ENCODE data around the gene OR10G4. TPM values are rescaled to one million over a fixed set of nuclear protein-coding genes. Genes with fewer than 3 reads are reported as not detected.
"Not testable (repeated sequence)": the region's sequence is repeated elsewhere in the genome, so short reads cannot be mapped to it uniquely, and the experiment has no call there.

OR10G4 gene, protein sequence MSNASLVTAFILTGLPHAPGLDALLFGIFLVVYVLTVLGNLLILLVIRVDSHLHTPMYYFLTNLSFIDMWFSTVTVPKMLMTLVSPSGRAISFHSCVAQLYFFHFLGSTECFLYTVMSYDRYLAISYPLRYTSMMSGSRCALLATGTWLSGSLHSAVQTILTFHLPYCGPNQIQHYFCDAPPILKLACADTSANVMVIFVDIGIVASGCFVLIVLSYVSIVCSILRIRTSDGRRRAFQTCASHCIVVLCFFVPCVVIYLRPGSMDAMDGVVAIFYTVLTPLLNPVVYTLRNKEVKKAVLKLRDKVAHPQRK
- under 1 TPM in 1 of 4 donors, not detected in 3; 0.05 TPM for polyA plus RNA-seq (ENCODE audit: insufficient read length in 4 of 4)

DNA sequence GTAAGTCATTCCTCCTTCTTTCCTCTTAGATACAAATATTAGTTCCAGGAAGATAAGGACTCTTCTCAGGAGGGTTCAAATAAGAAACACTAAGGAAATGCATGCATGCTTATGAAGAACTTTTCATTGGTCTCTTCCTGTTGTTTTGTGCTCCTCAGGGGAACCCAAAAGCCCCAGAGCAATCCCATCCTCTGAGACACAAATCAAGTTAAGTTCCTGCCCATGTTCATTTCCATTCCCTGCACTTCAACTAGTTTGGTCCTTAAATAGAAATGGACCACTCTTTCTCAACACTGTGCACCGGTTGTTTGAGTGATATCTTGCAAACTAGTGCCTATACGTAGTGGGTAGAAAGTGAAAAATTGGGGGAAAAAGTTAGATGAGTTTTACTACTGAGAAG is at the start of gene OR10G4:
Gene OR10G4, plus strand, starts transcription at position 301 of the 400 bp plus-strand sequence. CDS start 2,578 bp downstream, outside the sequence.
- no peak for DNase-seq (ENCODE audit: low read depth in 4 of 4, low spot score in 2 of 4)

DNA sequence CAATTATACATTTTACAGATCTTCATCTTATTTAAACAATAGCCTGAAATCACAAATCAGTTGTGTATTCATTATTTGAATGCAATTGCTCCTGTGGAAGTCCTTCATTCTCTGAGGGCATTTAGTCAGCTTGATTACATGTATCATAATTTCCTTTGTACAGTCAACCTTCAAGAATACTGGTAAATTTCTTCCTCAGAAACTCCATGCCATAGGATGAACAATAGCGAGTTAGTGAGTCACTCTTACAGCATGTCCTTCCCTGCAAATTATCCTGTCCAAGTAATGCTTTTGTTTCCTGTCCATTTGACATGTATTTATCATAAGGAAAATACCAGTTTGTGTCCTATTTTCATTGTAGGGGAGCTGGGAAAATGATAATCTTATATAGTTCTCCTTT is 39.0 kb upstream of the OR10G4 start:
- no peak for DNase-seq (ENCODE audit: low read depth in 4 of 4, low spot score in 2 of 4)

DNA sequence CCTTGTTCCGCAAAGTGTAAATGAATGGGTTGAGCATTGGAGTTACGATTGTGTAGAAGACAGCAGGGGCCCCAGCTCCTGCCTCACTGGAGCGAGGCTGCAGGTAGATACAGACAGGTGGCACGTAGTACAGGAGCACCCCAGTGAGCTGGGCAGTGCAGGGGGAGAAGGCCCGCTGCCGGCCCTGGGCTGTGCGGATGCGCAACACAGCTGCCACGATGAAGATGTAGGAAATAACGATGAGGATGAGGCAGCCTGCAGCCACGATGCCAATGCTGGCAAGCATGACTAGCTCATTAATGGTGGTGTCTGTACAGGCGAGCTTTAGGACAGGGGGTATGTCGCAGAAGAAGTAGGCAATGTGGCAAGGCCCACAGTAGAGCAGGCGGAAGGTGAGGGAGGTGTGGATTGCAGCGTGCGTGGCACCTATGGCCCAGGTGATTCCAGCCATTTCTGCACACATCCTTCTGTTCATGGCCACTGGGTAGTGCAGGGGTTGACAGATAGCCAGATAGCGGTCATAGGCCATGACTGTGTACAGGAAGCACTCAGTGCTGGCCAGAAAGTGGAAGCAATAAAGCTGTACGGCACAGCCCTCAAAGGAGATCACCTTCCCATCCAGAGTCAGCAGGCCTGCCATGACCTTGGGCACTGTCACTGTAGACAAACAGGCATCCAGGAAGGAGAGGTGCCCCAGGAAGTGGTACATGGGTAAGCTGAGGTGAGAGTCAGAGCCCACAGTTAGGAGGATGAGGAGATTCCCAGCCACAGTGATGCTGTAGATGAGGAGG is 35.8 kb upstream of the OR10G4 start:
- DNase-seq (ENCODE audit: low read depth in 4 of 4, low spot score in 2 of 4): no peak

DNA sequence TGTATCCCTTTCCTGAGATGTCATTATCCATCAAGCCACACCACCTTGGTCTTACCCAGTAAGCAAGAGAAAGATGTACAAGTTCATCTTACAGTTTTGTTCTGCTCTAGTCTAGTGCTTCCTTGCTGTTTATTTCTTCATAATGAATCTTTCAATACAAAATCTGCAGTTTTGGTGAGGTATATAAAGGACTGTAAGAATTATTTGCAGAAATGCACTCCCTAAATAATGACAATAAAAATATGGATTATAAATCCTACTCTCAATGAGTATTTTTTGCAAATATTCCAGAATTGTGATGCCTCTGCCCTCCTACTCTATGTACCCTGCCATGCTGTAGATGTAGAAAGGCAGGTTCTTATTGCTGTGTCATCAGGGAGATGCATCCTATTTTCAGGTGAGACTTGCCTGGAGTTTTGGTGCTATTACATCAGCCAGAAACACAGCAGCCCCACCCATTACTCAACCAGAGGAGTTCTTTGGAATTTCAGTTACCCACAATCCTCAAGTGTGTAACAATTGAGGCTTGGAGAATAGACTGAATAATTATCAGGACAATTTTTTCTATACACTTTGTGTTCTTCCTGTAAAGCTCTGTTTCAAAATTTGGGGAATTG is 35.0 kb upstream of the OR10G4 start, which contains the start of gene OR10S1:
Gene OR10S1, minus strand, starts transcription at position 51 of the 617 bp plus-strand sequence. CDS start 117 bp downstream, outside the sequence.
- no peak for DNase-seq (ENCODE audit: low read depth in 4 of 4, low spot score in 2 of 4)

DNA sequence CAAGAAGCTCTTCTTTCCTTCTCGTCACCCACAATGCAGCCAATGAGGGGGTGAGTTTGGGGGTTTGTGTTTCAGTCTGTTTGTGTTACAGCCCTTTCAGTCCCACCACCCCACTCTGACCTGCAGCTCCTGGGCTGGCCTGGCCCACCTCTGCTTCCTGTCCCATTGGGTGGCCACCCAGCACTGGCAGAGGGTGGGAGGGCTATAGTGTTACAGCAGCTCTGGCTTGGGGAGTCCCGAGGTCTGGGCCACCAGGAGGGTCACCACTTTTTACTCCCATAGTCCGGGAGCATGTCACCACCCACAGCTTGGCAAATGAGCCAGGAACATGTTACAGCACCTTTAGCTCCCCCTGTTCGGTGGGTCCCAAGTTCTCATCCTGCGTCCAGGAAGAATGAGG is 33.5 kb upstream of the OR10G4 start:
- no peak for DNase-seq (ENCODE audit: low read depth in 4 of 4, low spot score in 2 of 4)

DNA sequence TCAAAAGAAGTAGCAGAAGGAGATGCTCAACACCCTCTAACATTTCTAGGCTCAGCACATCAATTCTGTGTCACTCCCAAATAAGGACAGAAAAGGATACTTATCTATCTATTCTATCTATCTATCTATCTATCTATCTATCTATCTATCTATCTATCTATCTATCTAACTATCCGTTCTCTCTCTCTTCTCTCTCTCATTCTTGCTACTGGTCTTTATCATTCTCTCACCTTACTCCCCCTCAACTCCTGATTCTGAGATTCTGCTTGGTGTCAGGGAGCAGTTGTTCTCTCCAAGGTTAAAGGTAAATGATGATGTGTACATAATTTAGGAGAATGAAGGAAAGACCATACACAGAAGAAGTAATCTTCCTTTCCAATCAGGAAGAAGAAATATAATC is 17.7 kb upstream of the OR10G4 start, which contains the start of gene OR10G6:
Gene OR10G6, minus strand, starts transcription at position 43 of the 400 bp plus-strand sequence. Its CDS starts 0 bp downstream, at position 43.
- no peak for DNase-seq (ENCODE audit: low read depth in 4 of 4, low spot score in 2 of 4)

DNA sequence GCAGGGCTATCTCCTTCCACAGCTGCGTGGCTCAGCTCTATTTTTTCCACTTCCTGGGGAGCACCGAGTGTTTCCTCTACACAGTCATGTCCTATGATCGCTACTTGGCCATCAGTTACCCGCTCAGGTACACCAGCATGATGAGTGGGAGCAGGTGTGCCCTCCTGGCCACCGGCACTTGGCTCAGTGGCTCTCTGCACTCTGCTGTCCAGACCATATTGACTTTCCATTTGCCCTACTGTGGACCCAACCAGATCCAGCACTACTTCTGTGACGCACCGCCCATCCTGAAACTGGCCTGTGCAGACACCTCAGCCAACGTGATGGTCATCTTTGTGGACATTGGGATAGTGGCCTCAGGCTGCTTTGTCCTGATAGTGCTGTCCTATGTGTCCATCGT is 3.0 kb downstream of the OR10G4 start:
- DNase-seq (ENCODE audit: low read depth in 4 of 4, low spot score in 2 of 4): not testable (repeated sequence)

DNA sequence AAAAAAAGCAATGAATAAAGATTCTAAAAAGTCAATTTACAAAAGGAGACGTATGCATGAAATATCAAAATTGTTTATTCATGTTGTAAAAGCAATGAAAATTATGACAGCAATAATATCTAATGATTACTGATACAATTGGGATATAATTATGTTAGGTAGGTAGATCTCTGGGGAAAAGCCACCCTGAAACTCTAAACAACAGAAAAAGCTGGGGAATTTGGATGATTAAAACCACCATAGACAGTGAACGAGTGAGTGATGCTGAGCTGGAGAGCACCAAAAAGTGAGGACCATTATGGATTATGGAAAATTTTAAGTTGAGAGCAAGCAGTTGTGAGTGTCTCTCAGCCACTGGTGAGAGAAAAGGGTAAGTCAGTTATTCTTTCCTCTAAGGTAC is 13.7 kb downstream of the OR10G4 start, which contains the start of gene OR10G8:
Gene OR10G8, plus strand, starts transcription at position 301 of the 400 bp plus-strand sequence. CDS start 2,825 bp downstream, outside the sequence.
- DNase-seq (ENCODE audit: low read depth in 4 of 4, low spot score in 2 of 4): no peak

DNA sequence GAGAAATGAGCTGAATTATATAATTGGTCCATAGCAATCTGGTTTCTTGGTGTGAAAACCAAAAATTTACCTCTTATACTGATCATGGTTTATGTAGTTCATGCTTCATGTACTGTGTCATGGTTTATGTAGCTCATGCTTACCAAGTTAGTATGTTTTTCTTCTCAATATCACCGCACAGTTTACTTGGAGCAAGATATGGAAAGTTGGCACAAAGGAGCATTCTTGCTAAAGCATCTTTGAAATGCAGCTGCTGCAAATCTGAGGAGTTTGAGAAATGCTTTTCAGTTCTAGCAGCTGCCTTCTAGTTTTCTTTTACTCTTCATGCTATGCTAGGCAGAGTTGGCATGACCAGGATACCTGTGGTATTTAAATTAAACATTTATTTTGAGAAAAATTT is 23.9 kb downstream of the OR10G4 start:
- DNase-seq (ENCODE audit: low read depth in 4 of 4, low spot score in 2 of 4): no peak

DNA sequence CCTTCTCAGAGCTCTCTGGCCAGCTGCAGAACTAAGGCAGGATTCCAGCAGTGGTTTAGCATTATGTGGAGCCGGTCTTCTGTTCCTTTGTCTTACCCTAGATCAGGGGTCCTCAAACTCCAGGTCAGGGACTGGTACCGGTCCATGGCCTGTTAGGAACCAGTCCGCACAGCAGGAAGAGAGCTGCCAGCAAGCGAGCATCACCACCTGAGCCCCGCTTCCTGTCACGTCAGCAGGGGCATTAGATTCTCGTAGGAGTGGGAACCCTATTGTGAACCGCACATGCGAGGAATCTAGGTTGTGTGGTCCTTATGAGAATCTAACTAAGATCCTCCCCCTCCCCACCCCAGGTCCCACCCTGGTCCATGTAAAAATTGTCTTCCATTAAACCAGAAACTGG is 26.8 kb downstream of the OR10G4 start:
- no peak for DNase-seq (ENCODE audit: low read depth in 4 of 4, low spot score in 2 of 4)

DNA sequence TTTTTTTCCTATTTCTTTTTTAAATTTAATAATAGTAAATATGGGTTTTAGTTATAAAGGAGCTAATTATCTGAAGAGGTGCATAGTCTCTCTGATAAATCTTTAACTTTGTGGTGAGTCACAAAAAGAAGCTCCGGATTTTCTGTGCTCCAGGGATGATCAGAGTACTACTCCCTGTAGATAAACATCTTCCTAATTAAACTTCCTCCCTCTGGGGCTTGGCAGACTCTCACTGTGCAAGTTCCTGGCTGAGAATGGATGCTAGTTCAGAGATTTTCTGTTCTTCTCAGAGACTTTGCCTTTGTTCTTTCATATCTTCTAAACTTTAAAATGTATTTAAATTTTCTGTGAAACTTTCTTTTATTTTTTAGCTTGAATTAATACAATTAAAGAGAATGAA is 28.5 kb downstream of the OR10G4 start, which contains the start of gene OR10G7:
Gene OR10G7, minus strand, starts transcription at position 72 of the 400 bp plus-strand sequence. CDS start 2,324 bp downstream, outside the sequence.
- DNase-seq (ENCODE audit: low read depth in 4 of 4, low spot score in 2 of 4): no peak

DNA sequence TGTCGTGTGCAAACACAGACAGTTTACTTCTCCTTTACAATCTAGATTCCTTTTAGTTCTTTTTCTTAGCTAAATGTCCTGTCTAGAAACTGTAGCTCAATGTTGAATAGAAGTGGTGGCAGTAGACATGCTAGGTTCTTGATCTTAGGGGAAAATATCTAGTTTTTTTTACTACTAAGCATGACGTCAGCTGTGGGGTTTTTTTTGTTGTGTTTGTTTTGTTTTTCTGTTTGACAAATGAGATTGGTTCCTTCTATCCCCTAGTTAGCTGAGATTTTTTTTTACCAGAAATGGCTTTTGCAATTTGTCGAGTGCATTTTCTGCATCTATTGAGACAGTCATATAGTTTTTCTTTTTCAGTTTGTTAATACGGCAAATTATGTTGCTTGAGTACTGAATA is 30.6 kb downstream of the OR10G4 start:
- no peak for DNase-seq (ENCODE audit: low read depth in 4 of 4, low spot score in 2 of 4)

DNA sequence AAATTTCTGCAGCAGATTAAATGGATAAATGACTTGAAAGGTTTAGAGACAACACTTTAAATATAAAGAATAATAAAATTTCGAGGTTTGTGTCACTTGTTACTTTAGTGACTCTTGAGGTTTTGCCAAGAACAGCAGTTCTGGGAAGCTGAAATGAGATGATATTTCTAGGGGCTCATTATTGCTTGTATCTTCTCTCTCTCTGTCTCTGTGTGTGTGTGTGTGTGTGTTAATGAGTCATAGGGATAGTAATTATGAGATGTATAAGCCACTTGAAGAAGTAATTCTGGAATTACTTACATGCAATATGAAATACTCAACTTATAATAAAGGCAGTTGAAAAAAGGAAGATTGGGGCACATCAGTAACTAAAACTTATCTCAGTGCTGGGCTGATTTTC is 38.0 kb downstream of the OR10G4 start:
- DNase-seq (ENCODE audit: low read depth in 4 of 4, low spot score in 2 of 4): no peak

DNA sequence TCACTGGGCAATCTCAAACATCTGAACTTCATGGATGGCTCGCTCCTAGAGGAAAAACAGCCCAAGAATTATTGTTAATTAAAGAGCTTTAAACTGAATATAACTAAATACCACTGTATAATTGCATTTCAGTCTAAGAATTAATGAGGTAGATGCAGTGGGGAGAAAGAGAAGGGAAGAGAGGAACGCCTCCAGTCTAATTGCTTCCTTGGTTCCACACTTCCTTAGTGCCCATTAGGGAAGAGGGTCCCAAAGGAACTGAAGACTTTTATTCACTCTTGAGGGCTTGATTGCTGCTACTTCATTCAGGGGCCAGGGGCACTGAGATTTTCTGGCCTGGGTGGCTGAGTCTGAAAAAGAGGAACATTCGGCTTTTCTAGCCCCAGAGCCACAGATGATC is 40.2 kb downstream of the OR10G4 start:
- DNase-seq (ENCODE audit: low read depth in 4 of 4, low spot score in 2 of 4): no peak

Other genes with a start within 250 kb of the OR10G4 start
- gene OR6M1, start 206.6 kb upstream of the OR10G4 start, polyA plus RNA-seq (ENCODE audit: insufficient read length in 4 of 4): not detected
- gene TMEM225, start 127.3 kb upstream of the OR10G4 start, polyA plus RNA-seq (ENCODE audit: insufficient read length in 4 of 4): not detected
- gene OR8D4, start 110.8 kb upstream of the OR10G4 start, polyA plus RNA-seq (ENCODE audit: insufficient read length in 4 of 4): under 1 TPM in 1 of 4 donors, not detected in 3; 0.03 TPM
- gene OR4D5, start 73.4 kb upstream of the OR10G4 start, polyA plus RNA-seq (ENCODE audit: insufficient read length in 4 of 4): not detected
- gene OR6T1, start 69.2 kb upstream of the OR10G4 start, polyA plus RNA-seq (ENCODE audit: insufficient read length in 4 of 4): not detected
- gene OR10S1, start 35.2 kb upstream of the OR10G4 start, polyA plus RNA-seq (ENCODE audit: insufficient read length in 4 of 4): not detected
- gene OR10G6, start 17.8 kb upstream of the OR10G4 start, polyA plus RNA-seq (ENCODE audit: insufficient read length in 4 of 4): not detected
- not detected for gene OR10G9, start 10.0 kb downstream of the OR10G4 start, polyA plus RNA-seq (ENCODE audit: insufficient read length in 4 of 4)
- gene OR10G8, start 13.8 kb downstream of the OR10G4 start, polyA plus RNA-seq (ENCODE audit: insufficient read length in 4 of 4): not detected
- gene OR10G7, start 28.3 kb downstream of the OR10G4 start, polyA plus RNA-seq (ENCODE audit: insufficient read length in 4 of 4): not detected
- gene VWA5A, start 102.5 kb downstream of the OR10G4 start, polyA plus RNA-seq (ENCODE audit: insufficient read length in 4 of 4): 10 to 100 TPM; 12.4 to 16.6 (median 14.6) TPM
- gene OR10D3, start 170.3 kb downstream of the OR10G4 start, polyA plus RNA-seq (ENCODE audit: insufficient read length in 4 of 4): not detected
- gene OR8G1, start 228.1 kb downstream of the OR10G4 start, polyA plus RNA-seq (ENCODE audit: insufficient read length in 4 of 4): under 1 TPM in 1 of 4 donors, not detected in 3; 0.02 TPM
- not detected for gene OR8G5, start 243.4 kb downstream of the OR10G4 start, polyA plus RNA-seq (ENCODE audit: insufficient read length in 4 of 4)